ENCODE measurements around the gene CFAP46. TPM values are rescaled to one million over a fixed set of nuclear protein-coding genes. Genes with fewer than 3 reads are reported as not detected.
A peak's percentile ranks its signal among the peaks of the same experiment; 100 is the strongest.
"Not testable (repeated sequence)": the region's sequence is repeated elsewhere in the genome, so short reads cannot be mapped to it uniquely, and the experiment has no call there.

Gene CFAP46
- total RNA-seq, 1 donor from 2014 or later = 0.41 TPM

GRCh38 chr10:132787495-132788179 is 154.7 kb downstream of the CFAP46 start:
- peak; percentile 62 for DNase-seq

DNA sequence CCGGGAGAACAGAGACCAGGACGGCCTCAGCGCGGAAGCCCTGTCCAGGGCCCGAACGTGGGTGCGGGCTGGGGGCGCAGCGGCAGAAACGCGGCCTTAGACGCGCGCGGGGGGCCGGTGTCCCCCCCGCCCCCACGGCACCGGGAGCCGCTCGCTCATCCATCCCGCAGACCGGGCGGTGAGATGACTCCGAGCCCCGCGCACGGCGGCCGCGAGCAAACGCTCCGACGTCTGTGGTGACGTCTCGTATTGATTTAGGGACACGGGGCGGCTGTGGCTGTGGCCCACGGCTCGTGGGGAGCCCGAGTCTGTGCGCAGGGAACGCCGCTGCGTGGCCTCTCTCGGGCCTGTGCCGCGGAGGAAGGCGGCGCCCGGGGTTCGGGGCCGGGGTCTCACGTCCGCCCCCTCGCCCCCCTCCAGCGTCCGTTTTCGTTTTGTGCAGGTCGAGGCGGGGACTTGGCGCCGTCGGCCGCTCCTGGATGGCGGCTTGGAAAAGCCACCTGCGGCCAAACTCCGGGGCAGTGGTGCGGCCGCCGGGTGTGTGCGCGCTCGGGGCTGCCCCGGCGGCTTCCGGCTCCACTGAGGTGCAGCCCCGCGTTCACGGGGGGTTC is 155.4 kb downstream of the CFAP46 start:
- DNase-seq = no peak

- DNase-seq = no peak
Observed at GRCh38 chr10:132786476-132786883, 155.9 kb downstream of the CFAP46 start.

DNA sequence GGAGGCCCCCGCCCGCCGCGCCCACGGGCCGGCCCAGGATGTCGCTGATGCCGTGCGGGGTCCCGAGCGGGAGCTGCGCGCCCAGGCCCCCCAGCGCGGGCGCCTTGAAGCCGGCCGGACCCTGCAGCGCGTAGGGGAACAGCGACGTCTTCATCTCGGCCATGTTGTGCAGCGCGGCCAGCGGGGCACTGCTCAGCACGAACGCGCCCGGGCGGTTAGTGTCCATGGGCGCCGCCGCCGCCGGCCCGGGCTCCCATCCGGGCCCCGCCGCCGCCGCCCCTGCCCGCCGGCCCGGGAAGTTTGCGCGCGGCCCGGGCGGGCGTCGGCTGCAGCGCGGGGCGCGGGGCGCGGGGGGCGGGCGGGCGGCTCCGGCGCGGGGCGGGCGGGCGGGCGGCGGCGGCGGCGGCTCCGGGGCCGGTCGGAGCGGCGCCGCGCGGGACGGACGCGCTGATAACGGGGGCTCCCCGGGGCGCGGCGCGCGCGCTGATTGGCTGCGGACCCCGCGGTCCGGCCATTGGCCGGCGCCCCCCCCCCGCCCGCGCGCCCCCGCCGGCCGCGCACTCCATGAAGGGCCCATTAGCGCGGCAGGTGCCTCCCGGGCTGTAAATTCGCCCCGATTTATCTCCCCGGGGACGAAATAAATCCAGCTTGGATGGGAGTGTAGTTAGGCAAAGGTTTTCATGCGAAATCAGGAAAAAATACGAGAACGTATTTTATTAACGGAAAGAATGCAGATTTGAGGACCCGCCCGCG is 156.5 kb downstream of the CFAP46 start, which contains the start of gene NKX6-2:
TSS of gene NKX6-2 (minus strand) at position 425 of the 753 bp plus-strand sequence. CDS start at position 226, 199 bp downstream.
- DNase-seq = no peak

- DNase-seq = no peak
Observed at GRCh38 chr10:132784866-132785722, 157.3 kb downstream of the CFAP46 start.

DNA sequence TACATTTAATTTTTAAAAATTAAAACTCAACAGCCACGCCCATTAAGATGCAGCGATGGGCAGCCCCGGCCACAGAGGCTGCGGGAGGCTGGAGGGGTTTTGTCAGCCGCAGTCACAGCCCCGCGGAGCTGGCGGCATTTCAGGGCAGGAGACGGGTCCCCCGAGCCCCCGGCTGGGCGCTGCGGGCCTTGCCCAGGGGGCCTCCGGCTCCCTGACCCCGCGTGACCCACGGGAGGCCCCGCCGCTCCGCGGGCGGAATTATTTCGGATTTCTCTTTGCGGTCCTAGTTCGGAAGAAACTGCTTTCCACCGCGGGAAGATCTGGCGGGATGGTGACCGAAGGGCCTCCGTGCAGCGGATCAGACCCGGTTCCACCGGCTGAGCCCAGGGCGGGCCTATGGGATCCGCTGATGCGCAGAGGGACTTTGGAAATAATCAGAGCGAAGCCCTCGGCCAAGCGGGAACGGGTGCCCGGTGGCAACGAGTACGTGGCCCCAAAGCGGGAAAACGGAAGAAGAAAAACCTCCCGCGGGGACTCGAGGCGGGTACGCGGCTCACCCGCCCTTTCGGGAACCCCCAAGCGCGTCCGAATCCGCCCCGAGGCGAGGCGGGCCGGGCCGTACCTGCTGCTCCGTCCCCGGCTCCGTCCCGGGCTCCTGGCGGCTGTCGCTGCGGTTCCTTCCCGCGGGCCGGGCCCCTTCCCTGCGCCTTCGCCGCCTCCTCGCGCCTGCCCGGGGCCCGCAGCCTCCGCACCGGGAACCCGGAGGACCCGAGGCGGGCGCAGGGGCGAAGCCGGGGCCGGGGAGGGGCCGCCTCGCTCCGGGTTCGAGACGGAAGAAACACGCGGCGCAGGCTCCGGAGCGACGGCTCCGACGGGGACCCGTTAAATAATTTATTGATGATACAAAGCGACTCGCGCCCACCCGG is 158.2 kb downstream of the CFAP46 start:
- no peak for DNase-seq

DNA sequence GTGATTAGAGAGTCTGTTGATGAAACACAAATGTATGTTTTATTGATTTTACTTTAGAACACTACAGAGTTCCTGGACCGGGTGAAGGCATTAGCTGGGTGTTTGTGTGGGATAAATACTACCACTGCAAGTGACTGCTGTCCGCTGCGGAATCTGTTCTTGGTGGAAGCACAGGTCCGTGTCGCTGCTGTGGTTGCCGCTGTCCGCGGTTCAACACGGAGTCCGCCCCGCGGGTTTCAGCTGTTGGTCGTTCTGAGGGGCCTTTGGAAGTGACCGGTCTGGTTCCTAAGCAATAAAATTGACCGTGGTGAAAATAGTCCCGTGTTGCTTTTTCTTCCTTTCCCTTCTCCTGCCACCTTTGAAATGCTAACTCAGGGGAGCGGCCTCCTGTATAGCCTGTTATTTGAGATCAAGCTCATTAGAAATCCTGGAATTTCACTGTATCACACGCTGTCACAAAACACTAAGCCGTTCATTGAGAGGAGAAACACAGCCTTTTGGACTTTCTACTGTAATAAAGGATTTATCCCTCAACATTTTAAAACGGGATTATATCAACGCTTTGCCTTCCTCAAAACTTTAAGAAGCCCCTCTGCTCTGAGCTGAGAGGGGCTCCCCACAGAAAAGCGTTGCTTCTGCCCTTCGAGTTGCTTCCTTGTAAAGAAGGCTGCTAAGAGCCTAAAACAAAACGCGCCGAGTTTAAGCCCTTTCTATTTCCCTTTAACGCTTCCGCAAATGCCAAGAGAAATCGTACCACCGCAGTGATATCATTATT is 159.0 kb downstream of the CFAP46 start:
- DNase-seq = no peak

- no peak for DNase-seq
Observed at GRCh38 chr10:132781556-132781955, 160.8 kb downstream of the CFAP46 start.

- no peak for DNase-seq
Observed at GRCh38 chr10:132780356-132780755, 162.0 kb downstream of the CFAP46 start.

DNA sequence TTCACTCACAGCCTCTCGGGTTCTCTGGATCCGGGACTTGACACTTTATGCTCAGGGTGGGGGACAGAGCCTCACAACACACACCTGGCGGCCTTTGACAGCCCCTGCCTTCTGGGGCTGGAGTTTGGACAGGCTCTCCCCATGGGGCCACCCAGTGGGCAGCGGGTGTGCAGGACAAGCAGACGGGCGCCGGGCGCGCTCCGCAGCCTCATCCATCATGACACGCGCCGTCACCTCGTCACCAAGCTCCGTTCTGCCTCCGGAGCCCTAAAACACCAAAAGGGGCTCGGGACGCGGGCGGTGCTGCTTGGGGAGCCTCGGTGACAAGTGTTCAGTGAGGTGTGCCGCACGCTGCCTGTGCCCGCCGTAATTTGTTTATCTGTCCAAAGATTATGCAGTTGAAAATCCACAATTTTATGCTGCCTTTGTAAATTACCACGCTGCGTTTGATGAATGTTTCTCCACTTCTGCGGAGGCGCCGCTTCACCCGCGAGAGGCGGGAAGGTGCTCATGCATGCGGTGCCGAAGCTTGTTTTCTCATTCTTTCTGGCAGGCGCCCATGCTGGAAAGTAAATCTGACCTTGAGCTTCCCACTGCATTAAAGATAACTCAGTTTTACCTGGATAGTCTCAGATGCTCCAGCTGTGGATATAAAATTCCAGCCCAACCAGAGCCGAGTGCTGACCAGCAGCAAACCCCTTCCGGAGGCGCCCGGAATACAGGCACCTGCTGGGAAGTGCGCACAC is 162.6 kb downstream of the CFAP46 start:
- no peak for DNase-seq

GRCh38 chr10:132777441-132777840 is 164.9 kb downstream of the CFAP46 start:
- DNase-seq = no peak

DNA sequence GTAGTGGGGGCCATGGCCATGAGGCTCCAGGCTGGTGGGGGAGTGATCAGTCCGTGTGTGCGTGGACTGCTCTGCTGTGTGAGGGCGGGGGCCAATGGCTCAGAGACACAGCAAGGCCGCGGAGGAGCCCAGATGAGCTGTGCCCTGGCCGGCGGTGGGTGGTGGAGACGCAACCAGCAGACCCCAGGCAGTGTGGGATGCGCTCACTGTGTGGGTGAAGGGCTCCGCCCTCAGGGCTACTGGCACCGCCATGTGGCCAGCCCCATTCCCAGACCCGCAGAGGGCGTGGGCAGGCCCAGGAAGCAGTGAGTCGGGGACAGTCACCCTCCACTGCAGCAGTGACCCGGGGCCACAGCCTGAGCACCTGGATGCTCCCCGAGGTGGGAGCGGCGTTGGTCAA is 165.5 kb downstream of the CFAP46 start:
- DNase-seq = no peak

DNA sequence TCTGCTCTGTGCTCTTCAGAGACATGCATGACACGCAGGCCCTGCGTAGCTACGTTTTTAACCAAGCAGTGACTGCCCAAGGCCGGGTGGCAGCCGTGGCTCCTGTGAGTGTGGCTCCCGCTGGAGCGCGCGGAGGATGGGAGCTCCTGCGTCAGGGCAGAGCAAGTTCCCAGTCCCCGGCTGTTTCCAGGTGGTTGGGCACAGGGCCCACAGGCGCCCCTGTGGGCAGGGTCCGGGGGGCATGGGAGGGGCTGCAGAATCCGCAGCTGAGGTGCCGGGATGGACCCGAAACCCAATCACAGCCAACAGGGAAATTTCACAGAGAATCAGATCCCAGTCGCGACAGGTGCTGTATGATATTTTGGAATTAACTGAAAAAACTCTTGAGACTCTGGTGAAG is 166.2 kb downstream of the CFAP46 start:
- DNase-seq = peak; percentile 47

GRCh38 chr10:132774902-132775863 is 167.2 kb downstream of the CFAP46 start:
- no peak for DNase-seq

DNA sequence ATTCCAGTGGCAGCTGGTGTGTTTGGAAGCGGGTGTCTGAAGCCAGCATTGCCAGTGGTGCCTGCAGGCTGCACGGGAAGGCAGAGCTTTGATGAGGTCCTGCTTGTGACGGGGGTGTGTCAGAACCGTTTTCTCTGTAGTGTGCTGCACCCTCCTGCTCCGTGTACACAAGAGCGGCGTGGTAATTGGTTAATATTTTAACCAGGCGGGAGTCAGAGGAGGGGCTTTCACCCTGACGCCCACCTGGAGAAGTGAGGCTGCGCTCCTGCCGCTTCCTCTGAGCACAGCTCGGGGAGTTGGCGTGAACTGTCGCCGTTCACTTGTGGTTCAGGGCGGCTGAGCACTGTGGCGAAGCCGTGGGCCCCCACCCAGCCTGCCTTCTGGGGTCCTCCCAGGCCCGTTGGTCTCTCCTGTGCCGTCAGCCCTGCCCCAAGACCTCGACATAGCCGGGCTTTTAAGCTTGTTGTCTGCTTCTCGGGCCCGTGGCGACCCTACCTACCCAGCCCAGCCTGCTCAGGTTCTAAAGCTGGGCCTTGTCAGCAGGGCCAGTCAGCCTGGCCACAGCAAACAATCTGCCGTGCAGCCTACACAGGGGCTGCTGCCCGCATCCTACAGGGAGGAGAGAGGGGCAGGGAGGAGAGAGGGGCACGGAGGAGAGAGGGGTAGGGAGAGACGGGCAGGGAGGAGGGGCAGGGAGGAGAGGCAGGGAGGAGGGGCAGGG is 168.0 kb downstream of the CFAP46 start:
- peak; percentile 52 for DNase-seq

- not testable (repeated sequence) for DNase-seq
Observed at GRCh38 chr10:132772816-132773215, 169.6 kb downstream of the CFAP46 start.
